Right lobe of liver (tissue), 4 donors: Measurements from ENCODE around the gene KIF11.

Source experiments
- CTCF ChIP-seq, 4 donors: fragments of 200-600 bp in 3 of 4; fragments of 450-650 bp in 1 of 4; IDR thresholded peaks; one replicate each; pipeline versions ENCODE4 v1.5.1 to v1.8.0; 2016 to 2022; ENCODE audit warnings: antibody characterized with exemption in 4 of 4, mild to moderate bottlenecking in 2 of 4
- POLR2A ChIP-seq: fragments of 450-650 bp; IDR thresholded peaks from one replicate; pipeline ENCODE4 v1.6.1; 2017; ENCODE audit warnings: antibody characterized with exemption, mild to moderate bottlenecking
- donor health status: DM: no; HTN: no; CAD: no.
- donor health status: DM: no; HTN: no; CAD: no.
- donor health status: DM: no; HTN: yes; CAD: no.

GRCh38 chr10:92593619-92594588, 974 bp downstream of the KIF11 start:
- TF ChIP-seq CTCF (IDR thresholded peaks at IDR 0.05) (no peak), POLR2A (no peak)
